OCI-LY1 (cell line): ENCODE measurements around the gene TCF4.

Experiments used
- H2AFZ ChIP-seq: fragments of 200-600 bp; sonication (generic), shearing (Covaris generic); 2 replicates; pipeline ENCODE4 v1.6.0; 2014; ENCODE audit warnings: antibody characterized with exemption, mild to moderate bottlenecking, low read length
- H3F3A ChIP-seq: fragments of 200-600 bp; sonication (generic), shearing (Covaris generic); 2 replicates; pipeline ENCODE4 v1.6.0; 2014; ENCODE audit warnings: mild to moderate bottlenecking, antibody characterized with exemption, low read length, moderate library complexity; ENCODE audit not compliant: insufficient read depth
- H3K27ac ChIP-seq: fragments of 200-600 bp; sonication (generic); 2 replicates; pipeline ENCODE4 v1.5.1; 2014; ENCODE audit warnings: low read length, mixed run types, mild to moderate bottlenecking, low read depth; ENCODE audit not compliant: poor library complexity, severe bottlenecking
- H3K27me3 ChIP-seq: fragments of 200-600 bp; sonication (generic); 2 replicates; pipeline ENCODE4 v1.6.0; 2014; ENCODE audit warnings: antibody characterized with exemption, mild to moderate bottlenecking, low read length, moderate library complexity; ENCODE audit not compliant: insufficient read depth
- H3K36me3 ChIP-seq: fragments of 200-600 bp; sonication (generic); 2 replicates; pipeline ENCODE4 v1.6.1; 2014; ENCODE audit warnings: mild to moderate bottlenecking, antibody characterized with exemption, low read length, moderate library complexity, mixed read lengths; ENCODE audit not compliant: insufficient read depth
- H3K4me1 ChIP-seq: fragments of 200-600 bp; sonication (generic); 2 replicates; pipeline ENCODE4 v1.5.1; 2014; ENCODE audit warnings: mild to moderate bottlenecking, low read length, moderate library complexity; ENCODE audit not compliant: insufficient read depth, severe bottlenecking
- H3K4me2 ChIP-seq: fragments of 200-600 bp; sonication (generic), shearing (Covaris generic); 2 replicates; pipeline ENCODE4 v1.6.1; 2014; ENCODE audit warnings: low read length
- H3K4me3 ChIP-seq: fragments of 200-600 bp; sonication (generic); 2 replicates; pipeline ENCODE4 v1.5.1; 2014; ENCODE audit warnings: low read length, low read depth, mild to moderate bottlenecking, mixed read lengths; ENCODE audit not compliant: poor library complexity, severe bottlenecking
- H3K79me2 ChIP-seq: fragments of 200-600 bp; shearing (Covaris generic); 2 replicates; pipeline ENCODE4 v1.6.1; 2016; ENCODE audit warnings: mixed run types, low read length, mixed read lengths; ENCODE audit not compliant: insufficient read depth
- H3K9ac ChIP-seq: fragments of 200-600 bp; sonication (generic), shearing (Covaris generic); 2 replicates; pipeline ENCODE4 v1.6.1; 2014; ENCODE audit warnings: mild to moderate bottlenecking, low read length, mixed read lengths
- H3K9me2 ChIP-seq: fragments of 200-600 bp; sonication (generic), shearing (Covaris generic); 2 replicates; pipeline ENCODE4 v1.6.1; 2014; ENCODE audit warnings: low read depth, mild to moderate bottlenecking, low read length, mixed read lengths
- H3K9me3 ChIP-seq: fragments of 200-600 bp; shearing (Covaris generic); 2 replicates; pipeline ENCODE4 v1.6.1; 2014; ENCODE audit warnings: low read length, mixed read lengths
- H4K20me1 ChIP-seq: fragments of 200-600 bp; sonication (generic), shearing (Covaris generic); 2 replicates; pipeline ENCODE4 v1.6.0; 2016; ENCODE audit warnings: mild to moderate bottlenecking, low read length; ENCODE audit not compliant: insufficient read depth
- EZH2 ChIP-seq: fragments of 200-600 bp; sonication (generic), shearing (Covaris generic); IDR thresholded peaks from 2 replicates; pipeline ENCODE4 v1.8.0; 2017; ENCODE audit warnings: borderline replicate concordance, mixed run types, mild to moderate bottlenecking, antibody characterized with exemption, low read length, moderate library complexity, mixed read lengths
- TF ChIP-seq, protein P1 (sequence below): fragments of 200-600 bp; sonication (generic), shearing (Covaris generic); IDR thresholded peaks from 2 replicates; pipeline ENCODE4 v1.5.1; 2017; ENCODE audit warnings: mild to moderate bottlenecking, antibody characterized with exemption, low read length, moderate library complexity, mixed read lengths

Gene TCF4

DNA sequence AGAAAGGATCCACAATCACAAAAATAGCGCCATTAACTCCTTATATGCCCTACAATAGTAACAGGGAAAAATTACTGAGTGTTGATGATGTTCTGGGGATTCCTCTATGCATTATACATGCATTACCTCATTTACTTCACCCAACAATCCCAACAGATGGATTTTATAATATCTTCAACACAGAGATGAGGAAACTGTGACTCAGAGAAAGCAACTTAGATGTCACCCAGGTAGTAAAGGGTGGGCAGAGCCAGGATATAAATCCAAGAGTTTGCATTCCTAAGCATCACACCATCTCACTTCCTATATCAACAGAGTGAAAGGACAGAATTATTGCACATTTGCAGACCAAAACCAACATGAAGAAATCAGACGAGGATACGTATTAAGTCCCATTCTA is 144.2 kb downstream of the TCF4 start:
- Histone ChIP-seq H3K4me2 (peak overlapping the region; percentile 63; the same call in 1 of the 2 replicates), H3K9me2 (no peaks in the 10 kb centered on the region), H3K4me1 (peaks cover 82% of the 10 kb centered on the region), H3K9ac (no peak overlapping the region; the same call in 1 of the 2 replicates), H3K4me3 (no peak overlapping the region), H3K36me3 (peaks cover 18% of the 10 kb centered on the region), H3F3A (0 out of 2 replicates have a peak, but pooled peaks cover 3% of the 10 kb centered on the region), H2AFZ (no peak overlapping the region), H3K79me2 (peaks cover 22% of the 10 kb centered on the region), H3K27me3 (no peaks in the 10 kb centered on the region), H4K20me1 (no peaks in the 10 kb centered on the region), H3K27ac (peak overlapping the region; percentile 91), H3K9me3 (peaks cover 13% of the 10 kb centered on the region; the same call in 1 of the 2 replicates)
- TF ChIP-seq, protein P1, sequence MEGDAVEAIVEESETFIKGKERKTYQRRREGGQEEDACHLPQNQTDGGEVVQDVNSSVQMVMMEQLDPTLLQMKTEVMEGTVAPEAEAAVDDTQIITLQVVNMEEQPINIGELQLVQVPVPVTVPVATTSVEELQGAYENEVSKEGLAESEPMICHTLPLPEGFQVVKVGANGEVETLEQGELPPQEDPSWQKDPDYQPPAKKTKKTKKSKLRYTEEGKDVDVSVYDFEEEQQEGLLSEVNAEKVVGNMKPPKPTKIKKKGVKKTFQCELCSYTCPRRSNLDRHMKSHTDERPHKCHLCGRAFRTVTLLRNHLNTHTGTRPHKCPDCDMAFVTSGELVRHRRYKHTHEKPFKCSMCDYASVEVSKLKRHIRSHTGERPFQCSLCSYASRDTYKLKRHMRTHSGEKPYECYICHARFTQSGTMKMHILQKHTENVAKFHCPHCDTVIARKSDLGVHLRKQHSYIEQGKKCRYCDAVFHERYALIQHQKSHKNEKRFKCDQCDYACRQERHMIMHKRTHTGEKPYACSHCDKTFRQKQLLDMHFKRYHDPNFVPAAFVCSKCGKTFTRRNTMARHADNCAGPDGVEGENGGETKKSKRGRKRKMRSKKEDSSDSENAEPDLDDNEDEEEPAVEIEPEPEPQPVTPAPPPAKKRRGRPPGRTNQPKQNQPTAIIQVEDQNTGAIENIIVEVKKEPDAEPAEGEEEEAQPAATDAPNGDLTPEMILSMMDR = no peak
- TF ChIP-seq EZH2 = no peak

- Histone ChIP-seq H3K36me3 (peaks cover 18% of the 10 kb centered on the region), H3K9ac (peak overlapping the region; percentile 49), H3K4me3 (peak overlapping the region; percentile 35), H4K20me1 (no peaks in the 10 kb centered on the region), H3K9me2 (no peaks in the 10 kb centered on the region), H3K79me2 (peaks cover 22% of the 10 kb centered on the region), H3K27me3 (no peaks in the 10 kb centered on the region), H2AFZ (no peak overlapping the region), H3K27ac (peak overlapping the region; percentile 91), H3K9me3 (peaks cover 13% of the 10 kb centered on the region; the same call in 1 of the 2 replicates), H3K4me1 (peaks cover 82% of the 10 kb centered on the region), H3K4me2 (peak overlapping the region; percentile 63), H3F3A (no peaks in the 10 kb centered on the region)
- TF ChIP-seq, protein P1 = no peak
- TF ChIP-seq EZH2 = no peak
Observed at GRCh38 chr18:55442561-55442960, 145.4 kb downstream of the TCF4 start.

DNA sequence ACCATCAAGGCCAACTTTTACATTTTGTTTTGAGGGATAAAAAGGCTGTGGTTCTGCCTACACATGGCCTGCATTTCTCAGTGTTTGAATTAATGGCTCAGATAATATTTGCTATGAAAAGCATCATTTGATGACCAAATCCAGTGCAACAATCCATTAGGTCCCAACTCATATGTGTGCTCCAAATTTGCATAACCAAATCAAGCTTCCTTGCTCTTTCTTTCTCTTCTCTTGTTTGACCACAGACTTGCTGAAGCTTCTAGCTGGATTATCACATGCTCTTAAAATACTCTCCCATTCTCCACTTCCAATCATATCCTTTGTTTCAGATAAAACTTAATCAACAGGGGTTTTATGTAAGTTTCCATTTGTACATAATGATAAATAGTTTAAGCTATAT is 147.0 kb downstream of the TCF4 start:
- no peak for TF ChIP-seq EZH2
- TF ChIP-seq, protein P1 = no peak
- H2AFZ ChIP-seq = no peak overlapping the region
- H3K36me3 ChIP-seq = peaks cover 14% of the 10 kb centered on the region
- H3K27ac ChIP-seq = peak overlapping the region; percentile 91
- peak overlapping the region; percentile 43 for H3K4me2 ChIP-seq
- H3K4me3 ChIP-seq = no peak overlapping the region
- H3K9me2 ChIP-seq = no peaks in the 10 kb centered on the region
- H3K9me3 ChIP-seq = peaks cover 9% of the 10 kb centered on the region; the same call in 1 of the 2 replicates
- peak overlapping the region; percentile 7; the same call in 1 of the 2 replicates for H3K9ac ChIP-seq
- no peaks in the 10 kb centered on the region for H3K27me3 ChIP-seq
- H3K79me2 ChIP-seq = peaks cover 33% of the 10 kb centered on the region
- peaks cover 4% of the 10 kb centered on the region; the same call in 1 of the 2 replicates for H3F3A ChIP-seq
- H3K4me1 ChIP-seq = peaks cover 83% of the 10 kb centered on the region
- H4K20me1 ChIP-seq = no peaks in the 10 kb centered on the region
